Measurements from ENCODE around the gene DYRK1A.

DYRK1A gene

GRCh38 chr21:37383086-37383485, 16.5 kb downstream of the DYRK1A start:
- Histone ChIP-seq H3K27ac (no peak overlapping the region), H2AFZ (no peak overlapping the region), H3K79me2 (peaks cover 54% of the 10 kb centered on the region), H3K4me3 (ENCODE audit: low read depth, low read length) (no peak overlapping the region), H3K36me3 (ENCODE audit: control insufficient read depth, insufficient read depth, low read length) (no peaks in the 10 kb centered on the region), H3K27me3 (ENCODE audit: control insufficient read depth, insufficient read depth, low read length) (no peaks in the 10 kb centered on the region), H3K9me3 (ENCODE audit: control insufficient read depth, low read length) (no peaks in the 10 kb centered on the region), H3K4me2 (ENCODE audit: low read length) (no peak overlapping the region), H3K9ac (no peak overlapping the region), H3K4me1 (peaks cover 11% of the 10 kb centered on the region)
- TF ChIP-seq CTCF (IDR thresholded peaks at IDR 0.05), result no peak

DNA sequence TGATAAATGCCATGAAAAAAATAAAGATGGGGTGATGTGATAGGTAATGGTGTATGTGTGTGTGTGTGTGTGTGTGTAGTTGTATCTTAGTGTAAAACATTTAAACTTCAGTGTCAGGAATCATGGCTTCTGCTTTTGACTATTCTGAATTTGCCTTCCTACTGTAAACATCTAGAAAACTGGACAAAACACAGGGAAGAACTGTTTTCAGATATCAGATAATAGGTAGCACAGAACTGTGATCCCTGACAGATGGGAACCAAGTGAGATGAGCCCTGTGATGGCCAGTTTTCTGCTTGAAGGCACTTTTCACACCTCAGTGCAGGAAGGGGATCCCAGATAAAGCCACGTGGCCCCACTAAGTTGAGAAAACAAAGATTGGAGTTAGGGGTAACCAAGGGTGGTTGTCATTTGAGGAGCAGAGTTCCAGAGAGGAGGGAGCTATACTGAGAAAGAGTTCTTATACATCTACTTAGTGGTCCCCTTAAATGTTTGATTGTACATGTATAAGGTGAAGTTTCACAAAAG, 17.3 kb downstream of the DYRK1A start:
- peaks cover 11% of the 10 kb centered on the region for H3K4me1 ChIP-seq

GRCh38 chr21:37384416-37384815, 17.8 kb downstream of the DYRK1A start:
- TF ChIP-seq CTCF (IDR thresholded peaks at IDR 0.05), result no peak
- peaks cover 11% of the 10 kb centered on the region for H3K4me1 ChIP-seq
- no peak overlapping the region for H3K4me3 ChIP-seq (ENCODE audit: low read depth, low read length)
- H3K79me2 ChIP-seq, result peaks cover 49% of the 10 kb centered on the region
- no peak overlapping the region for H3K4me2 ChIP-seq (ENCODE audit: low read length)
- no peak overlapping the region for H3K9ac ChIP-seq
- H2AFZ ChIP-seq, result no peak overlapping the region
- H3K9me3 ChIP-seq (ENCODE audit: control insufficient read depth, low read length), result no peaks in the 10 kb centered on the region
- H3K27me3 ChIP-seq (ENCODE audit: control insufficient read depth, insufficient read depth, low read length), result no peaks in the 10 kb centered on the region
- H3K36me3 ChIP-seq (ENCODE audit: control insufficient read depth, insufficient read depth, low read length), result no peaks in the 10 kb centered on the region
- H3K27ac ChIP-seq, result no peak overlapping the region

More for the DNA sequence above, 17.3 kb downstream of the DYRK1A start:
- Histone ChIP-seq H3K9ac (no peak overlapping the region), H3K79me2 (peaks cover 47% of the 10 kb centered on the region), H2AFZ (no peak overlapping the region), H3K4me3 (ENCODE audit: low read depth, low read length) (no peak overlapping the region), H3K9me3 (ENCODE audit: control insufficient read depth, low read length) (no peaks in the 10 kb centered on the region), H3K36me3 (ENCODE audit: control insufficient read depth, insufficient read depth, low read length) (no peaks in the 10 kb centered on the region), H3K27me3 (ENCODE audit: control insufficient read depth, insufficient read depth, low read length) (no peaks in the 10 kb centered on the region), H3K4me2 (ENCODE audit: low read length) (no peak overlapping the region), H3K27ac (no peak overlapping the region)
- TF ChIP-seq CTCF (IDR thresholded peaks at IDR 0.05), result no peak

DNA sequence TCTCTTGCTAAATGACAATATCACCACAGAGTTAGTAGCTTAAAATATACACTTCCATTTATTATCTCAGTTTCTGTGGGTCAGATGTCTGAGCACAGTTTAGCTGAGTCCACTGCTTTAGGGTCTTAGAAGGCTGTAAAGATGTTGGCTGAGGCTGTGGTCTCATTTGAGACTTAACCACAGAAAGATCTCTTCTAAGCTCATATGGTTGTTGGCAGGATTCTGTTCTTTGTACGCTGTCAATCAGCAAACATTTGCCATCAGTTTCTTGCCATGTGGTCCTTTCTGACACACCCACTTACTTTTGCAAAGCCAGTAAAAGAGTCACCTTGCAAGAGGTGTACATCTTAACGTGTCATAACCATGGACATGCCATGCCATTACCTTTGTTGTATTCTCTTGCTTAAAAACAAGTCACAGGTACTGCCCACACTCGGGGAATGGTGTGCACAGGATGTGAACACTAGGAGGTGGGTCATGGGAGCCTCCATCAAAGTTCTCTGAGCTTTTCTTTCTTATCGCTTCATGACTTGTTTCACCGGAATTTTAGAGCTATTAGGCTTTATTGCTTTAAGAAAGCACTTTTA, 18.7 kb downstream of the DYRK1A start:
- H3K4me2 ChIP-seq (ENCODE audit: low read length), result no peak overlapping the region
- no peaks in the 10 kb centered on the region for H3K27me3 ChIP-seq (ENCODE audit: control insufficient read depth, insufficient read depth, low read length)
- H3K36me3 ChIP-seq (ENCODE audit: control insufficient read depth, insufficient read depth, low read length), result no peaks in the 10 kb centered on the region
- H2AFZ ChIP-seq, result no peak overlapping the region
- no peaks in the 10 kb centered on the region for H3K9me3 ChIP-seq (ENCODE audit: control insufficient read depth, low read length)
- H3K27ac ChIP-seq, result no peak overlapping the region
- no peak for TF ChIP-seq CTCF (IDR thresholded peaks at IDR 0.05)
- peaks cover 56% of the 10 kb centered on the region for H3K79me2 ChIP-seq
- H3K4me1 ChIP-seq, result peaks cover 9% of the 10 kb centered on the region
- H3K9ac ChIP-seq, result no peak overlapping the region
- no peak overlapping the region for H3K4me3 ChIP-seq (ENCODE audit: low read depth, low read length)

GRCh38 chr21:37386151-37386550, 19.6 kb downstream of the DYRK1A start:
- peaks cover 6% of the 10 kb centered on the region for H3K4me1 ChIP-seq
- no peak overlapping the region for H2AFZ ChIP-seq
- H3K4me3 ChIP-seq (ENCODE audit: low read depth, low read length), result no peak overlapping the region
- H3K9ac ChIP-seq, result no peak overlapping the region
- H3K79me2 ChIP-seq, result peaks cover 51% of the 10 kb centered on the region
- H3K27ac ChIP-seq, result no peak overlapping the region
- no peaks in the 10 kb centered on the region for H3K36me3 ChIP-seq (ENCODE audit: control insufficient read depth, insufficient read depth, low read length)
- no peak for TF ChIP-seq CTCF (IDR thresholded peaks at IDR 0.05)
- no peak overlapping the region for H3K4me2 ChIP-seq (ENCODE audit: low read length)
- H3K27me3 ChIP-seq (ENCODE audit: control insufficient read depth, insufficient read depth, low read length), result no peaks in the 10 kb centered on the region
- no peaks in the 10 kb centered on the region for H3K9me3 ChIP-seq (ENCODE audit: control insufficient read depth, low read length)

All from parathyroid adenoma (tissue), 2 donors.